Astrocyte of the spinal cord (primary cell): ENCODE results near the gene ZNF91.
"Not testable (repeated sequence)": the region's sequence is repeated elsewhere in the genome, so short reads cannot be mapped to it uniquely, and the experiment has no call there.

Experiments
- DNase-seq: peaks from one replicate; pipeline ENCODE4 v3.0.0; 2011; ENCODE audit warnings: low read depth, low spot score
- H3K4me3 ChIP-seq: 2 replicates; pipeline ENCODE4 v1.5.1; 2011; ENCODE audit warnings: low read depth, mild to moderate bottlenecking, low read length, moderate library complexity
- CTCF ChIP-seq: IDR thresholded peaks from 2 replicates; pipeline ENCODE4 v1.5.1; 2012; ENCODE audit warnings: low read depth, mild to moderate bottlenecking, low read length, inconsistent platforms
- in situ Hi-C: cut with HindIII; loops from 2 replicates; pipeline ENCODE4 v1.10.0; 2017; ENCODE audit warnings: low sequenced_read_pairs

ZNF91 gene

GRCh38 chr19:23343434-23344010 lies 51.7 kb downstream of the ZNF91 start:
- no peak overlapping the region for H3K4me3 ChIP-seq
- in situ Hi-C loops = no loop called here
- no peak for DNase-seq
- TF ChIP-seq CTCF = no peak

- H3K4me3 ChIP-seq = no peak overlapping the region
- no peak for DNase-seq
- no peak for TF ChIP-seq CTCF
- in situ Hi-C loops = no loop called here
Measured at GRCh38 chr19:23328211-23328610, 67.1 kb downstream of the ZNF91 start.

GRCh38 chr19:23321953-23322549 lies 73.2 kb downstream of the ZNF91 start:
- in situ Hi-C loops = no loop called here
- no peak for TF ChIP-seq CTCF
- no peak overlapping the region for H3K4me3 ChIP-seq
- DNase-seq = no peak

- in situ Hi-C loops, DNase-seq, H3K4me3 ChIP-seq: not testable (repeated sequence)
Measured at GRCh38 chr19:23321403-23321802, 73.9 kb downstream of the ZNF91 start.

GRCh38 chr19:23319571-23319970 lies 75.7 kb downstream of the ZNF91 start:
- H3K4me3 ChIP-seq, DNase-seq, in situ Hi-C loops: not testable (repeated sequence)

GRCh38 chr19:23318941-23319340 lies 76.3 kb downstream of the ZNF91 start:
- DNase-seq, in situ Hi-C loops, H3K4me3 ChIP-seq: not testable (repeated sequence)

GRCh38 chr19:23318143-23318542 lies 77.1 kb downstream of the ZNF91 start:
- TF ChIP-seq CTCF = no peak
- DNase-seq = no peak
- no peak overlapping the region for H3K4me3 ChIP-seq
- in situ Hi-C loops = no loop called here

- no peak overlapping the region for H3K4me3 ChIP-seq
- no peak for DNase-seq
- no peak for TF ChIP-seq CTCF
- in situ Hi-C loops = no loop called here
Measured at GRCh38 chr19:23315286-23315685, 80.0 kb downstream of the ZNF91 start.
